OCI-LY7 (cell line): ENCODE results near the gene KLHL28. TPM values are rescaled to one million over a fixed set of nuclear protein-coding genes. Genes with fewer than 3 reads are reported as not detected.

Source experiments
- BruUV-seq: library from RNA; stranded (reverse); fragments of 400-500 nt; replicated peaks from 2 replicates; lab custom pipeline; 2021; lab: Mats Ljungman, UMichigan
- CTCF ChIA-PET: fragments of 300-600 bp; sonication (Branson Sonifier 250); formaldehyde crosslinking; loops from one replicate; lab custom pipeline; 2022; ENCODE audit warnings: antibody characterized with exemption; ENCODE audit not compliant: unreplicated experiment; lab: Charles Lee
- POLR2A ChIA-PET: fragments of 300-600 bp; sonication (Branson Sonifier 250); formaldehyde crosslinking; loops from one replicate; lab custom pipeline; 2022; ENCODE audit warnings: antibody characterized with exemption; lab: Charles Lee
- DNase-seq: peaks from one replicate; pipeline ENCODE4 v3.0.0-alpha.2; 2015; ENCODE audit warnings: low spot score
- H2AFZ ChIP-seq: fragments of 200-600 bp; sonication (generic), shearing (Covaris generic); 2 replicates; pipeline ENCODE4 v1.6.1; 2014; ENCODE audit warnings: mild to moderate bottlenecking, antibody characterized with exemption, low read length, moderate library complexity
- H3K27ac ChIP-seq: fragments of 200-600 bp; sonication (generic); 2 replicates; pipeline ENCODE4 v1.5.1; 2014; ENCODE audit warnings: mixed run types, low read depth, mild to moderate bottlenecking, moderate library complexity, low read length, inconsistent platforms; ENCODE audit not compliant: poor library complexity, severe bottlenecking
- H3K36me3 ChIP-seq: fragments of 200-600 bp; sonication (generic); 2 replicates; pipeline ENCODE4 v1.6.1; 2014; ENCODE audit warnings: mild to moderate bottlenecking, antibody characterized with exemption, low read length, moderate library complexity, mixed read lengths; ENCODE audit not compliant: insufficient read depth
- H3K4me1 ChIP-seq: fragments of 200-600 bp; sonication (generic); 2 replicates; pipeline ENCODE4 v1.5.1; 2014; ENCODE audit warnings: mild to moderate bottlenecking, low read length; ENCODE audit not compliant: insufficient read depth, poor library complexity, severe bottlenecking
- H3K4me2 ChIP-seq: fragments of 200-600 bp; sonication (generic); 2 replicates; pipeline ENCODE4 v1.6.1; 2014; ENCODE audit warnings: mild to moderate bottlenecking, low read length
- H3K4me3 ChIP-seq: fragments of 200-600 bp; sonication (generic); 2 replicates; pipeline ENCODE4 v1.5.1; 2014; ENCODE audit warnings: mild to moderate bottlenecking, low read depth, low read length; ENCODE audit not compliant: poor library complexity, severe bottlenecking
- H3K79me2 ChIP-seq: fragments of 200-600 bp; sonication (generic); 2 replicates; pipeline ENCODE4 v1.6.1; 2016; ENCODE audit warnings: low read depth, mild to moderate bottlenecking, low read length, moderate library complexity, mixed read lengths; ENCODE audit not compliant: insufficient read depth
- H3K9me2 ChIP-seq: fragments of 200-600 bp; sonication (generic); 2 replicates; pipeline ENCODE4 v1.6.1; 2016; ENCODE audit warnings: mild to moderate bottlenecking, low read length, mixed read lengths; ENCODE audit not compliant: insufficient read depth
- H3K9me3 ChIP-seq: fragments of 200-600 bp; sonication (generic); 2 replicates; pipeline ENCODE4 v1.6.1; 2014; ENCODE audit warnings: mild to moderate bottlenecking, mixed run types, low read length, mixed read lengths
- H4K20me1 ChIP-seq: fragments of 200-600 bp; sonication (generic); 2 replicates; pipeline ENCODE4 v1.6.1; 2014; ENCODE audit warnings: mild to moderate bottlenecking, antibody characterized with exemption, low read length, moderate library complexity, mixed read lengths; ENCODE audit not compliant: insufficient read depth
- CTCF ChIP-seq: fragments of 200-600 bp; sonication (generic); conservative IDR thresholded peaks from 2 replicates; pipeline ENCODE4 v1.5.1; 2014; ENCODE audit warnings: mild to moderate bottlenecking, antibody characterized with exemption, low read length, moderate library complexity, mixed read lengths
- EZH2phosphoT487 ChIP-seq: fragments of 200-600 bp; sonication (generic); IDR thresholded peaks from 2 replicates; pipeline ENCODE4 v1.6.1; 2018; ENCODE audit warnings: low read depth, borderline replicate concordance, mild to moderate bottlenecking, mixed run types, antibody characterized with exemption, low read length, moderate library complexity, mixed read lengths
- intact Hi-C: fragments of 100-400 bp; cut with micrococcal nuclease; formaldehyde crosslinking; loops from one replicate; pipeline ENCODE4 v1.10.0; 2022; ENCODE audit not compliant: unreplicated experiment
- total RNA-seq, 2 experiments: library from RNA; depleted of rRNA in 1 of 2; stranded (reverse); fragments of >200 nt in 1 of 2; shearing (Covaris generic) in 1 of 2; gene quantifications; 2 replicates each; pipeline ENCODE4 v1.2.3, GENCODE V29; 2014 to 2022

KLHL28 gene
- total RNA-seq, 2 experiments from 2014 or later, result 10.6 to 11.9 TPM

DNA sequence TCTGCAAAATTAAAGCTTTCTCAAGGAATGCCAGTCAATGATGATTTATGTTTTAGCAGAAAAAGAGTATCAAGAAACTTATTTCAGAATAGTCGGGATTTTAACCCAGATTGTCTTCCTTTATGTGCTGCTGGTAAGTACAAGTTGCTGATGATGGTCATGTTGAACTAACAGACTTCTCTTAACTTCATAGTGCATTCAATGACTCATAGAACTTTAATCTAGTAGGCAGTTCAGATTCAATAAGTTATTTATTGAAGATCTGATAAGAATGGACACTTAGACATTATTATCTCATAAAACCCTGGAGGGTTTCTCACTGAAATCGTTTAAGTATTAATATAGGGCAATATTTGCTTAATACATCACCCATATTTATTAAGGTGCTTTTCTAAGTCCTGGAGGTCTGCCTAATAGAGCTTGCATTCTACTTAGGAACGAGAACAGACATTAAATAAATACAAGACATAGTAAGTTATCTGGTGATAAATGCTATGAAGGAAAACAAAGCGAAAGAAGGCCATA, 34.1 kb upstream of the KLHL28 start:
- DNase-seq, result no peak
- no TSS peak for BruUV-seq
- Histone ChIP-seq H3K4me1 (no peaks in the 10 kb centered on the region), H3K4me2 (no peak overlapping the region), H2AFZ (no peak overlapping the region), H3K9me3 (no peaks in the 10 kb centered on the region), H3K36me3 (peaks cover 30% of the 10 kb centered on the region), H3K9me2 (no peaks in the 10 kb centered on the region), H3K27ac (no peak overlapping the region), H3K79me2 (peaks cover 34% of the 10 kb centered on the region), H3K4me3 (no peak overlapping the region), H4K20me1 (no peaks in the 10 kb centered on the region)
- intact Hi-C loops, result no loop called here
- ChIA-PET POLR2A (no interaction called here), CTCF (no interaction called here)
- TF ChIP-seq EZH2phosphoT487 (no peak), CTCF (no peak)

DNA sequence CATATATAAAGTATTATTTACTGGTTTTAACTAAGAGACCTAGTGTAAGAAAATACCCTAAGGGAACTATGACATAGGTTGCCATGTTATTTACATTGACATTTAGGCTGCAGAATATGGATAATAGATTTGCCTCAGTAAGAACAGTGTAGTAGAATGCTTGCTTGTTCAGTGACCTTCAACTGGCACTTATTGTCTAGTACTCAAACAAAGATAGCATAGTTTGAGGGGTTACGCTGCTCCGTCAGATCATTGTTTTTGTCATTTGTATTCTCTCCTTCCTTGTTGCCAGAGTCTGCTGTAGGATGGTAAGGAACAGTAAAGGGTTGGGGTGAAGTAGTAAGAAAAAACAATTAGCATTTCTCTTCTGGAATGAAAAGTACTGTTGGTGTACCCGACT, 33.4 kb upstream of the KLHL28 start:
- peaks cover 26% of the 10 kb centered on the region for H3K36me3 ChIP-seq
- intact Hi-C loops, result no loop called here
- BruUV-seq, result no TSS peak
- ChIA-PET POLR2A (no interaction called here), CTCF (no interaction called here)
- H3K9me3 ChIP-seq, result no peaks in the 10 kb centered on the region
- no peak overlapping the region for H3K27ac ChIP-seq
- no peak overlapping the region for H2AFZ ChIP-seq
- peaks cover 40% of the 10 kb centered on the region for H3K79me2 ChIP-seq
- TF ChIP-seq CTCF, result no peak
- TF ChIP-seq EZH2phosphoT487, result no peak
- no peaks in the 10 kb centered on the region for H4K20me1 ChIP-seq
- H3K4me1 ChIP-seq, result no peaks in the 10 kb centered on the region
- DNase-seq, result no peak
- H3K4me2 ChIP-seq, result no peak overlapping the region
- no peak overlapping the region for H3K4me3 ChIP-seq
- H3K9me2 ChIP-seq, result no peaks in the 10 kb centered on the region

DNA sequence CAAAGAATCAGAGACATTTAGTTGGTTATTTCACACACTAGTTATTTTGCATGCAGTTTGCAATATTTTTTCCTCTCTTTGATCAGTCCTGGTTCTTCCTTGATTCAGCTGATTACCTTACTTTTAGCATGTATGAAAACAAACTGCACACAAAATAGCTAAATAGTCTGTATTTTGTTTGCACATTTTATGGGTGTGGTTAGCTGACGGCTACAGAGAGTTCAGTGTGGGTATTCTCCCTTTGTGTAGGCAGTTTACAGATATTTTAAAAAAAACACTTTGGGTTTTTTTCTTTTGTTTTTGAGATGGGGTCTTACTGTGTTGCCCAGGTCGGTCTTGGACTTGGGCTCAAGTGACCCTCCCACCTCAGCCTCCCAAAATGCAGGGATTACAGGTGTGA, 28.8 kb upstream of the KLHL28 start:
- no peak overlapping the region for H3K27ac ChIP-seq
- H3K9me2 ChIP-seq, result no peaks in the 10 kb centered on the region
- peaks cover 5% of the 10 kb centered on the region for H3K4me1 ChIP-seq
- ChIA-PET POLR2A (no interaction called here), CTCF (interaction anchor here (0.6 kb wide), 1 partner anchor 53 kb away, joined by 4 read pairs; no protein-coding TSS in a partner anchor)
- peaks cover 14% of the 10 kb centered on the region; the same call in 1 of the 2 replicates for H3K9me3 ChIP-seq
- H2AFZ ChIP-seq, result no peak overlapping the region
- DNase-seq, result no peak
- peaks cover 18% of the 10 kb centered on the region for H3K36me3 ChIP-seq
- H3K4me3 ChIP-seq, result no peak overlapping the region
- no peak overlapping the region for H3K4me2 ChIP-seq
- no peaks in the 10 kb centered on the region for H4K20me1 ChIP-seq
- no TSS peak for BruUV-seq
- TF ChIP-seq EZH2phosphoT487, result no peak
- TF ChIP-seq CTCF, result no peak
- intact Hi-C loops, result no loop called here
- peaks cover 56% of the 10 kb centered on the region for H3K79me2 ChIP-seq
